Spleen (tissue), 7 donors: ENCODE data around the gene DNM2.

ENCODE experiments used
- POLR2A ChIP-seq, 3 donors: fragments of 450-650 bp; IDR thresholded peaks; one replicate each; pipeline ENCODE4 v1.5.1; 2017; ENCODE audit warnings: antibody characterized with exemption in 3 of 3, mild to moderate bottlenecking in 1 of 3
- POLR2AphosphoS5 ChIP-seq, 3 donors: sonication (generic); formaldehyde crosslinking; IDR thresholded peaks; one replicate each; pipeline ENCODE4 v1.5.1; 2017; ENCODE audit warnings: antibody characterized with exemption in 3 of 3
- TF ChIP-seq, protein P1 (sequence below), 11 experiments: fragments of 200-600 bp in 7 of 11; fragments of 450-650 bp in 4 of 11; sonication (generic) in 4 of 11; IDR thresholded peaks in 8 of 11; conservative IDR thresholded peaks in 3 of 11; 1 replicate in 7 of 11; 2 replicates in 4 of 11; pipeline versions ENCODE4 v1.4.0 to v1.8.0; 2016 to 2021; ENCODE audit warnings: antibody characterized with exemption in 11 of 11, inconsistent platforms in 4 of 11, mild to moderate bottlenecking in 1 of 11
- donor health status: DM: no; HTN: no; CAD: no; lungs with moderate emphysema.
- donor health status: DM: no; HTN: no; CAD: no.
- donor health status: DM: no; HTN: no; CAD: no.

DNA sequence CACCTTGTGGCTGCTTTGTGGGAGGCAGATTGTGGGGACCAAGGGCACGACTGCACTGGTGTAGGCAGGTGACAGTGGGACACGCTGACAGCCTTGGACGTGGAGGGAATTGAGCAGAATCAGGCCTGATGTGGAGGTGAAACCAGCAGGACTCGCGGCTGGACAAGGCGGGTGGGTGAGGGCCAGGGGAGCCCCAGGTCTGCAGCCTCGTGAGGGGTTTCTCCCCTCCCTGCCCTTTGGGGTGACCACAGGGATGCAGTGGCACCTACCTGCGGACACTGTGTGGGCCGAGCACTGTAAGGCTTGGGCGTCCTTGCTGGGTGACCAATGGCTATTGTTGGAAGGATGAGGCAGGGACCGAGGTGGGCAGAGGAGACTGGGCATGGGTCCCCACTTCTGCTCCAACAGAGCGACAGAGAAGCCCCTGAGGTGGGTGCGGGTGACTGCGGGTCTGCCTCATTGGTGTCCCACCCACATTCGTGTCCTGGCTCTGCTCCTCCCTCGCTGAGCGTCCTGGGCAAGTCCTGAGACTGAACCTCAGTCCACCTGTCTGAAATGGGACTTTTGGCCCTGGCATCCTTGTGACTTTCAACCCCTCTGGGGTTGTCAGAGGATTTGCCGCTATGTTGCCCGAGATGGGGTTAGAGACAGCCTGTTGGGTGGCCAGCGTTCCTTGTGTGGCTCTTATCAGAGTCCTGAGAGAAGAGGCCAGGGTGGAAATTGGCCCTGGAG, 30.5 kb downstream of the DNM2 start:
- TF ChIP-seq, protein P1, sequence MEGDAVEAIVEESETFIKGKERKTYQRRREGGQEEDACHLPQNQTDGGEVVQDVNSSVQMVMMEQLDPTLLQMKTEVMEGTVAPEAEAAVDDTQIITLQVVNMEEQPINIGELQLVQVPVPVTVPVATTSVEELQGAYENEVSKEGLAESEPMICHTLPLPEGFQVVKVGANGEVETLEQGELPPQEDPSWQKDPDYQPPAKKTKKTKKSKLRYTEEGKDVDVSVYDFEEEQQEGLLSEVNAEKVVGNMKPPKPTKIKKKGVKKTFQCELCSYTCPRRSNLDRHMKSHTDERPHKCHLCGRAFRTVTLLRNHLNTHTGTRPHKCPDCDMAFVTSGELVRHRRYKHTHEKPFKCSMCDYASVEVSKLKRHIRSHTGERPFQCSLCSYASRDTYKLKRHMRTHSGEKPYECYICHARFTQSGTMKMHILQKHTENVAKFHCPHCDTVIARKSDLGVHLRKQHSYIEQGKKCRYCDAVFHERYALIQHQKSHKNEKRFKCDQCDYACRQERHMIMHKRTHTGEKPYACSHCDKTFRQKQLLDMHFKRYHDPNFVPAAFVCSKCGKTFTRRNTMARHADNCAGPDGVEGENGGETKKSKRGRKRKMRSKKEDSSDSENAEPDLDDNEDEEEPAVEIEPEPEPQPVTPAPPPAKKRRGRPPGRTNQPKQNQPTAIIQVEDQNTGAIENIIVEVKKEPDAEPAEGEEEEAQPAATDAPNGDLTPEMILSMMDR (IDR thresholded peaks at IDR 0.05 in 8 of 11, conservative IDR thresholded peaks at IDR 0.05 in 3 of 11), result no peak
- TF ChIP-seq POLR2A (IDR thresholded peaks at IDR 0.05), result no peak
- no peak for TF ChIP-seq POLR2AphosphoS5 (IDR thresholded peaks at IDR 0.05)
